Chondrocyte (in vitro differentiated cells): Measurements from ENCODE around the gene SSU72. TPM values are rescaled to one million over a fixed set of nuclear protein-coding genes. Genes with fewer than 3 reads are reported as not detected.

Source experiments
- DNase-seq: peaks from one replicate; pipeline ENCODE4 v3.0.0; 2021; ENCODE audit warnings: mixed read lengths, low spot score
- H3K27ac Mint-ChIP-seq: one replicate; pipeline ENCODE4 v1.8.0; 2021; ENCODE audit warnings: mild to moderate bottlenecking, moderate library complexity, mixed read lengths; ENCODE audit not compliant: unreplicated experiment
- H3K27me3 Mint-ChIP-seq: 2 replicates; pipeline ENCODE4 v1.8.0; 2021; ENCODE audit warnings: low read depth, mixed read lengths
- H3K36me3 Mint-ChIP-seq: 2 replicates; pipeline ENCODE4 v1.8.0; 2021; ENCODE audit warnings: low read depth, mixed read lengths
- H3K4me1 Mint-ChIP-seq: 2 replicates; pipeline ENCODE4 v1.8.0; 2021; ENCODE audit warnings: low read depth, mild to moderate bottlenecking, mixed read lengths
- H3K4me3 Mint-ChIP-seq: one replicate; pipeline ENCODE4 v1.8.0; 2021; ENCODE audit warnings: mild to moderate bottlenecking, moderate library complexity, mixed read lengths; ENCODE audit not compliant: unreplicated experiment
- H3K9me3 Mint-ChIP-seq: 2 replicates; pipeline ENCODE4 v1.8.0; 2021; ENCODE audit warnings: low read depth, mixed read lengths
- total RNA-seq: library from RNA; stranded (reverse); gene quantifications from 3 replicates; pipeline ENCODE4 v1.2.1, GENCODE V29; 2021
- TF ChIP-seq, protein P1 (sequence below): fragments of 200-600 bp; sonication (generic); IDR thresholded peaks from 2 replicates; pipeline ENCODE4 v1.5.0; 2021; ENCODE audit warnings: antibody characterized with exemption, mild to moderate bottlenecking, moderate library complexity

Gene SSU72
- total RNA-seq, 1 donor from 2014 or later: 99.7 TPM

DNA sequence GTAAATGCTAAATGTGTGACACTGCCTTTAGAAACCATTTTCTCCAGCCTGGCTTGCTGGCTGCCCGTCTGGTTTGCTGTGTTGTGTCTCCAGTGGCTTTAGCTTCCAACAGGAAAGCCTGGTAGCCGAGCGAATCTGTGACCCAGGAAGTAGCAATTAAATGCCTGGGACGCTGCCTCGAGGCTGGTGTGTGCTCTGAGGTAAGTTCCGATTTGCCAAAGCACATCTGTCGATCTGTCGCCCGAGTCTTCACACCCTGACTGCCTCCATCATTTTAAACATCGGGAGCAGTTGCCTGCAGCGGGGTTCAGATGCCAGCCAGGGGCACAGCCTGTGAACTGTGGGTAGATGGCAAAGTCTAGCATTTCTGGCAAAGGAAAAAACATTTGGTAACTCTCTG is 42.9 kb upstream of the SSU72 start:
- Mint-ChIP-seq H3K27me3 (no peaks in the 10 kb centered on the region), H3K36me3 (peaks cover 4% of the 10 kb centered on the region), H3K9me3 (no peaks in the 10 kb centered on the region), H3K4me3 (peak overlapping the region; percentile 82), H3K27ac (peak overlapping the region; percentile 33), H3K4me1 (peaks cover 34% of the 10 kb centered on the region)
- no peak for DNase-seq
- TF ChIP-seq, protein P1, sequence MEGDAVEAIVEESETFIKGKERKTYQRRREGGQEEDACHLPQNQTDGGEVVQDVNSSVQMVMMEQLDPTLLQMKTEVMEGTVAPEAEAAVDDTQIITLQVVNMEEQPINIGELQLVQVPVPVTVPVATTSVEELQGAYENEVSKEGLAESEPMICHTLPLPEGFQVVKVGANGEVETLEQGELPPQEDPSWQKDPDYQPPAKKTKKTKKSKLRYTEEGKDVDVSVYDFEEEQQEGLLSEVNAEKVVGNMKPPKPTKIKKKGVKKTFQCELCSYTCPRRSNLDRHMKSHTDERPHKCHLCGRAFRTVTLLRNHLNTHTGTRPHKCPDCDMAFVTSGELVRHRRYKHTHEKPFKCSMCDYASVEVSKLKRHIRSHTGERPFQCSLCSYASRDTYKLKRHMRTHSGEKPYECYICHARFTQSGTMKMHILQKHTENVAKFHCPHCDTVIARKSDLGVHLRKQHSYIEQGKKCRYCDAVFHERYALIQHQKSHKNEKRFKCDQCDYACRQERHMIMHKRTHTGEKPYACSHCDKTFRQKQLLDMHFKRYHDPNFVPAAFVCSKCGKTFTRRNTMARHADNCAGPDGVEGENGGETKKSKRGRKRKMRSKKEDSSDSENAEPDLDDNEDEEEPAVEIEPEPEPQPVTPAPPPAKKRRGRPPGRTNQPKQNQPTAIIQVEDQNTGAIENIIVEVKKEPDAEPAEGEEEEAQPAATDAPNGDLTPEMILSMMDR: no peak

DNA sequence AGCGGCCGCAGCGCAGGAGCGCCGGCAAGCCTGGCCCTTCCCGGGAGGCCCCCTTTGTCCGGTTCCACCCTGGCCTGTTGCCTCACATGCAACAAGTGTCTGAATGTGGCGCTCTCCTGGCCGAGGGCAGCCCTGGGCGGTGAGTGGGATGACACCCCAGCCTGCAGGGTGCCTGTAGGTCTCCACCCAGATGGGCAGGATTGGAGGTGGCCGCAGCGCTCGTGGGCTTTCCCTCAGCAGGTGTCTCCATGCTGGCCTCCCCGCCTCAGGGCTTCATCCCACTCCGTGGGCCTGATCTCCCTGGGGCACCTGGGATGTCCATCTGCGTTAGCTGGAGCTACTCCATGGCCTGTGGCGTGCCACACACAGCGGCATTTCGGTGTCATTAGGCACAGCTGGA is 42.2 kb upstream of the SSU72 start:
- no peaks in the 10 kb centered on the region for H3K9me3 Mint-ChIP-seq
- peaks cover 31% of the 10 kb centered on the region for H3K4me1 Mint-ChIP-seq
- no peaks in the 10 kb centered on the region for H3K27me3 Mint-ChIP-seq
- peaks cover 4% of the 10 kb centered on the region for H3K36me3 Mint-ChIP-seq
- DNase-seq: peak; percentile 85
- H3K27ac Mint-ChIP-seq: no peak overlapping the region
- TF ChIP-seq, protein P1: no peak
- H3K4me3 Mint-ChIP-seq: peak overlapping the region; percentile 82

DNA sequence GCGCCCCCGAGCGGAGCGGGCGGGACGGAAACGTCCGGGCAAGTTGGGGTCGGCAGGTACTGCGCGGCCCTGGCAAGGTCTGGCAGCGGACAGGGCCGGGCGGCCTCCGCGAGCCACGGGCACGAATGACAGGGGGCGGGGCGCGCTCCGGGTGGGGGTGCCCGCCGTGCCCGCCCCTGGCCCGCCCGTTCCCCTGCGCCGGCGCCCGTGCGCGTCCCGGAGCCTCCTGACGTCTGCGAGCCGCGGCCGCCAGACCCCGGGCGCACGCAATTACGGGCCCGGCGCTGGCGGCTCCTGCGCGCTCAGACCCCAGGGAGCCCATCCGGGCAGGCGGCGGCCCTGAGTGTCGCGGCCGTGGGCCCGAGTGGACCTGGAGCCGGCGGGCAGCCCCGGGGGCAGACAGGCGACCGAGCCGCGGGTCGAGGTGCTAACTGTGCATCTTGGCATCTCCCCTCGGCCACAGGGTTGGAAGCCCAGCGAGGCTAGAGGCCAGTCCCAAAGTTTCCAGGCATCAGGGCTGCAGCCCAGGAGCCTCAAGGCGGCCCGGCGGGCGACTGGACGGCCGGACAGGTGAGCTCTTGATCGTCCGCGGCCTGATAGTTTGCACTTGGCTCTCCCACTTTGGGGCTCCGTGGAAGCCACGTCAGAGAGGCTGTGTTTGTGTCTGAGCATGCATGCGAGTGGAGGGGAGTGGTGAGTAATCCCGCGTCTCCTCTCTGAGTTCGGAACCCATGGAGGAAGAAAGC is 41.6 kb upstream of the SSU72 start:
- Mint-ChIP-seq H3K4me3 (peak overlapping the region; percentile 82), H3K36me3 (peaks cover 4% of the 10 kb centered on the region), H3K27me3 (no peaks in the 10 kb centered on the region), H3K9me3 (no peaks in the 10 kb centered on the region), H3K4me1 (peaks cover 31% of the 10 kb centered on the region), H3K27ac (peak overlapping the region; percentile 61)
- peak; percentile 82 for DNase-seq
- TF ChIP-seq, protein P1: no peak

DNA sequence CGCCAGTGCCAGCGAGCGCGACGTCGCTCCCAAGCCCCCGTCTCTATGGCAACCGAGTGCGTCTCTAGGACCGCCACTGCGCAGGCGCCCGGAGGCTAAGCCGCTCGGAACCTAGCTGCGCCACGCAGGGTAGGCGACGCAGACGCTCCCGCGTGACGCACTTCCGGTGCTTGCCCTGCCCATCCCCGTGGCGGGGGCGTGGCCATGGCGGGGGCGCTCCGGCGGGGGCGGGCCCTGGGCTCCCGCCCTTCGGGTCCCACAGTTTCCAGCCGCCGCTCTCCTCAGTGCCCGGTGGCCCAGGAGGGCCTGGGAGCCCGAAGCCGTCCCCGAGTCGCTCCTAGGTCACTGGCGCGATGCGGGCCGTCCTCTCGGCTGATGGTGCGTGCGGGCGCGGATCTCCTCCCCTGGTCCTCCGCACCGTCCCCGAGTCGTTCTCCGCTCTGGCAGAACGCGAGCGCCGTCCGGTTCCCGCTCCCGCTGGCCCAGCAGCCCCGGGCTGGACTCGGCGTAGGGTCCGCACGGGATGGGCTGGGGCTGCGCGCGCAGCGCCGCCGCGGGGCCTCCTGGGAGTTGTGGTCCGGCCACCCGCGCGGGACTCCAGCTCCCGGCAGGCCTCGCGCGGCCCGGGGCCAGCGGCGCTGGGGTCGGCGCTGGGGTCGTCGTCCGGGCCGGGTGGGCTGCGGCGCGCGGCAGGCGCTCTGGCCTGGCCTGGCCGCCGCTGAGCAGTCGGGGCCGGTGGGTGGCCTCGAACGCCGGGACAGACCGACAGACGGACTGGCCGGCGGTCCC is 40.8 kb upstream of the SSU72 start, which contains the start of gene MIB2:
MIB2 (plus strand) TSS at position 245 of the 789 bp plus-strand sequence. CDS start 7,953 bp downstream, outside the sequence.
- H3K4me3 Mint-ChIP-seq: peak within 1 kb of the TSS; percentile 93
- peaks cover 31% of the 10 kb centered on the region for H3K4me1 Mint-ChIP-seq
- H3K36me3 Mint-ChIP-seq: peaks cover 4% of the 10 kb centered on the region
- H3K27me3 Mint-ChIP-seq: no peaks in the 10 kb centered on the region
- TF ChIP-seq, protein P1: no peak
- peak; percentile 99 for DNase-seq
- peak within 1 kb of the TSS; percentile 92 for H3K27ac Mint-ChIP-seq
- no peaks in the 10 kb centered on the region for H3K9me3 Mint-ChIP-seq

DNA sequence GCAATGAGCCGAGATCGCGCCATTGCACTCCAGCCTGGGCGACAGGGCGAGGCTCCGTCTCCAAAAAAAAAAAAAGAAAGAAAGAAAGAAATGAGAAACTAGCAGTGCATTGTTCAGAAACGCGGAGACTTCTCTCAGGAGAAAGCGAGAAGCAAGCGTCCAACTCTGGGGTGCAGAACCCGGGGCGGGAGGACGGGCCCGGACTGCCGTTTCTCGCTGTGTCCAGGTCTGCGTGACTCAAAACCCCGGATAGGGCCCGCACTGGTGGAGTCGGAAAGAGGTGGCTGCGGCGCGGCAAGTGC is 40.2 kb upstream of the SSU72 start:
- Mint-ChIP-seq H3K9me3 (no peaks in the 10 kb centered on the region), H3K4me1 (peaks cover 31% of the 10 kb centered on the region), H3K27me3 (no peaks in the 10 kb centered on the region), H3K36me3 (peaks cover 4% of the 10 kb centered on the region), H3K27ac (peak overlapping the region; percentile 92), H3K4me3 (peak overlapping the region; percentile 93)
- DNase-seq: no peak
- TF ChIP-seq, protein P1: no peak
